Umbilical cord (tissue), 2 donors: ENCODE results near the gene AGBL2. TPM values are rescaled to one million over a fixed set of nuclear protein-coding genes. Genes with fewer than 3 reads are reported as not detected.
"Not testable (repeated sequence)": the region's sequence is repeated elsewhere in the genome, so short reads cannot be mapped to it uniquely, and the experiment has no call there.

Source experiments
- DNase-seq: peaks from one replicate; pipeline ENCODE4 v3.0.0-alpha.2; 2015; ENCODE audit warnings: low spot score
- total RNA-seq: library from RNA; depleted of rRNA; stranded (reverse); fragments of >200 nt; gene quantifications from one replicate; pipeline ENCODE4 v1.2.3, GENCODE V29; 2014; ENCODE audit warnings: low replicate concordance; ENCODE audit not compliant: insufficient read depth

The AGBL2 gene
- total RNA-seq, 1 donor from 2014 or later = 1.2 TPM

DNA sequence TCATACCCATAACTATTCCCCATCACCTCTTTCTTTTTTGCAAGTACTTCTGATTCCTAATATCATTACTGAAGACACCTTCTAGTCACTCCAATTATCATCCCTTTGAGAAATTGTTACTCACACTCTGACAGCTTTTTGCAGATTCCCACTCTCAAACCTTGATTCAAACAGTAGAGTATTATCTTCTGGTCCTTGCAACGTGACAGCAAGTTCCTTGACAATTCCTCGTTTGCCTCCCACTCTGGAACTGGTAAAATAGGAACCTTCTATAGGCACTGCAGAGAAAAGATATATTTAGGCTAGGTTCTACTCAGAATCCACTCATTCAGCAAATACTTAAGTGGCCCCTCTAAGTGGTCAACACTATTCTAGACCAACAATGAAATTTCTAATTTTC is 23.2 kb downstream of the AGBL2 start:
- DNase-seq = no peak

DNA sequence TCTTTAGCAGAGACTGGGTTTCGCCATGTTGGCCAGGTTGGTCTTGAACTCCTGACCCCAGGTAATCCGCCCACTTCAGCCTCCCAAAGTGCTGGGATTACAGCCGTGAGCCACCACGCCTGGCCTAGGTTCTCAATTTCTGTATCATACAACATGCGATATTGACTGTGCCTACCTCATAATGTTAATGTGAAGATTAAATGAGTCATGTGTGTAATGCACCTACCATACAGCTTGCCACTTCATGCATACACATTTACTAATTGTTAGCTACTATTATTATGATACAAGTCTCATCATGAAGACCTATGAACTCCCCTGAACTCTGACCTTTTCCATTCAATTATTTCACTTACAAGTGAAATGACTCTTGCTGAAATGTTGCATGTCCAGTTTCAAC is 25.7 kb downstream of the AGBL2 start:
- DNase-seq = no peak

DNA sequence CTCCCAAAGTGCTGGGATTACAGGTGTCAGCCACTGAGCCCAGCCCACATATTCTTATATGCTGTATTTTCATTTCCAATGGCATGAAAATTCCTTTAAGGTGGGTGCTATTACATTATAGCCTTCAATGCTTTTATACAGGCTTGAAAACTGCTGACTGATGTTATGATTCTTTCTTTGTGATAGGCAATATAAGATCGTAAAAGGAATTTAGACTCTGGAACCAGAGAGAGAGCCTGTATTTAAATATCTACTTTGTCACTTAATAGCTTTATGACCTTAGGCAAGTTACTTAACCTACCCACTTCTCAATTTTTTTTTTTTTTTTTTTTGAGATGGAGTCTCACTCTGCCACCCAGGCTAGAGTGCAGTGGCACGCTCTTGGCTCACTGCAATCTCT is 26.2 kb downstream of the AGBL2 start:
- DNase-seq = no peak

DNA sequence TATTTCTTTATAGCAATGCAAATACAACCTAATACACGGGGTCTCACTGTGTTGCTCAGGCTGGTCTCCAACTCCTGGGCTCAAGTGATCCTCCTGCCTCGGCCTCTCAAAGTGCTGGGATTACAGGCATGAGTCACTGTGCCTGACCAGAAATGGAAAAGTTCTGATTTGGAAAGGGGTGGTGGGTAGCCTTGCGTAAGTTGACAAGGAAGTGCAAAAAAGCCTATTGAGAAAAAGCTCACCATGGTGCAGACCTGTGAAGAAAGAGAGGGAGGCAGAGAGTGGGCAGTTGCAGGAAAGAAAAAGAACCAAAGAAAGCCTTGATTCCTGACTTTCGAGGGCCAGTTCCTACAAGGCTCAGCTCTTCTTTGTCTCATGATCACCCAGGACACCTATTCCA is 27.1 kb downstream of the AGBL2 start:
- no peak for DNase-seq

DNA sequence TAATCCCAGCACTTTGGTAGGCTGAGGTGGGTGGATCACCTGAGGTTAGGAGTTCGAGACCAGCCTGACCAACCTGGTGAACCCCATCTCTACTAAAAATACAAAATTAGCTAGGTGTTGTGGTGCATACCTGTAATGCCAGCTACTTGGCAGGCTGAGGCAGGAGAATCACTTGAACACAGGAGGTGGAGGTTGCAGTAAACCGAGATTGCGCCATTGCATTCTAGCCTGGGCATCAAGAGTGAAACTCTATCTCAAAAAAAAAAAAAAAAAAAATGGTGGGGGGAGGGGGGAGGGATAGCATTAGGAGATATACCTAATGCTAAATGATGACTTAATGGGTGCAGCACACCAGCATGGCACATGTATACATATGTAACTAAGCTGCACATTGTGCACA is 28.5 kb downstream of the AGBL2 start:
- DNase-seq = not testable (repeated sequence)

DNA sequence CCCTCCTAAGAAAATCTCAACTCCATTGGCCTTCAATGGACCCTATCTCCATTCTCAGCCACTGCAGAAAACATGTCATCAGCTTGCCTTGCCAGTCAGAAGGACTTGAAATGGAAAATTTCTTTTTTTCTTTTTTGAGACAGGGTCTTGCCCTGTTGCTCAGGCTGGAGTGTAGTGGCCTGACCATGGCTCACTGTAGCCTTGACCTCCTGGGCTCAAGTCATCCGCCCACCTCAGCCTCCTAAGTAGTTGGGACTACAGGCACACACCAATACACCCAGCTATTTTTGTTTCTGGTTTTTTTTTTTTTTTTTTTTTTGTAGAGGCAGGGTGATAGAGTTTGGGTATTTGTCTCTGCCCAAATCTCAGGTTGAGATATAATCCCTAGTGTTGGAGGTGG is 29.0 kb downstream of the AGBL2 start:
- DNase-seq = no peak

DNA sequence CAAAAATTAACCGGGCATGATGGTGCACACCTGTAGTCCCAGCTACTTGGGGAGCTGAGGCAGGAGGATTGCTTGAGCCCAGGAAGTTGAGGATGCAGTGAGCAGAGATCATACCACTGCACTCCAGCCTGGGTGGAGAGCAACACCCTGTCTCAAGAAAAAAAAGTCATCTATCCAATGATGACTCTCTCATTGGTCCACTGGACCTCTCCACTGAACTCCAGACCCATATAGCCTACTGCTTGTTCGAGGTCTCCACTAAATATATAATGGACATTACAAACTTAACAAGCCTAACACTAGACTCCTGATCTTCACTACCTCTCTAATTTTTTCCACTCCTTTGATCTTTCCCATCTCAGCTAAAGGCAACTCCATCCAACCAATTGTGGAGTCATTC is 39.3 kb downstream of the AGBL2 start:
- DNase-seq = no peak

DNA sequence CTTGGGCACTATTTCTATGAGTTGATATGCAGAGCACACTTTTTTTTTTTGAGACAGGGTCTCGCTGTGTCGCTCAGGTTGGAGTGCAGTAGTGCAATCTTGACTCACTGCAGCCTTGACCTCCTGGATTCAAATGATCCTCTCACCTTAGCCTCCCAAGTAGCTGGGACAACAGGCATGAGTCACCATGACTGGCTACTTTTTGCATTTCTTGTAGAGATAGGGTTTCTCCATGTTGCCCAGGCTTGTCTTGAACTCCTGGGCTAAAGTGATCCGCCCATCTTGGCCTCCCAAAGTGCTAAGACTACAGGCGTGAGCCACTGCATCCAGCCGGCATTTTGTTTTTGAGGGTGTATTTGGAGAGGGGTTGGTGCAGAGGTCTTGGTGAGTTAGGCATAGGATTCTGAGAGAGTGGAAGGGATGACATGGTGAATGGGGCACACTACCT is 42.9 kb downstream of the AGBL2 start:
- DNase-seq = no peak

DNA sequence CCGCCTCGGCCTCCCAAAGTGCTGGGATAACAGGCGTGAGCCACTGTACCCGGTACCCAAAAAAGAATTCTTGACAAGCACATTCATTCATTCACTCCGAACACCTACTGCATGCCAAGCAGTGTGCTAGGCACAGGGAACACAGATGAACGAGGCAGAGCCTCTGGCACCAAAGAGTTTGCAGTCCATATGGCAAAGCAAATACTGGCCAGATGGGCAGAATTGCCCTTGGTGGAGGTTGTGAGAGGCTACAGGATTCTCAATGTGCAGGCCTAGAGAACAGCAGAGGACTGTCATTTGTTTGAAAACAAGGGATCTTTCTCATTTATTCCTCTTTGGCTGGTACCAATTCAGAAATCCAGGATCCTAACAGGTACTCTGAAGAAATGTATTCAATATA is 45.3 kb downstream of the AGBL2 start:
- no peak for DNase-seq

DNA sequence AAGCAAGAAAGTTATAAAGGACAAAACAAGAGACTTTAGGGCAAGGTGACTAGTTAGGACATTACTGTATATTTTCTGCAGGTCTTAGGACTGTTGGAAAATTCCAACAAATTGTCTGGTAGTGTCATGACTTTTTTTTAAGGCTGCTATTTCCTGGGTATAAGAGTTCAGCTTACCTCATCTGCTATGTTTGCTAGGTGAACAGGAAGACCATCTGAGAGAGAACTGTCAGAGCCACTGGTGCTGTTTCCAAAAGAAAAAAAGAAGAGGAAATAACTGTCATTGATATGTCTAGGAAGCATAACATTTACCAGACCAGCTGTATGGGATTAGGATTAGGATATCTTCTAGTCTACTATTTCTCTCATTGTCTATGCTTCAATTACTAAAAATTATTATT is 46.5 kb downstream of the AGBL2 start:
- DNase-seq = no peak

DNA sequence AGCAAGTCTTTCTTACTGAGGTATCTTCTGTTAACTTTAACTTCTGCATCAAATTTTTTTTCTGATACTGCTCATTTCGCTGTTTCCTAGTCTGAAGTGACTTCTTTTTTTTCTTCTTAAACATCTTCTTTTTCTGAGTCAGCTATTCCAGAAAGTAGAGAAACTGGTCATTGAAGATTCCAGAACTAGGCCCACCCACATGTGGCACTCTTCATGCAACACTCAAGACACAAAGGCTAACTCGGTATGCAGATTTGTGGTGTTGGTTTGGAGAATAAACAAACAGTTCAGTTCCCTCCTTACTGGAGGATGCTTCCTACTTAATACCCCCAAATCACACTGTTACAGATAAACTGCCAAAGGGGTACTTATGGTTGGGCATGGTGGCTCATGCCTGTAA is 47.6 kb downstream of the AGBL2 start:
- peak; percentile 22 for DNase-seq

DNA sequence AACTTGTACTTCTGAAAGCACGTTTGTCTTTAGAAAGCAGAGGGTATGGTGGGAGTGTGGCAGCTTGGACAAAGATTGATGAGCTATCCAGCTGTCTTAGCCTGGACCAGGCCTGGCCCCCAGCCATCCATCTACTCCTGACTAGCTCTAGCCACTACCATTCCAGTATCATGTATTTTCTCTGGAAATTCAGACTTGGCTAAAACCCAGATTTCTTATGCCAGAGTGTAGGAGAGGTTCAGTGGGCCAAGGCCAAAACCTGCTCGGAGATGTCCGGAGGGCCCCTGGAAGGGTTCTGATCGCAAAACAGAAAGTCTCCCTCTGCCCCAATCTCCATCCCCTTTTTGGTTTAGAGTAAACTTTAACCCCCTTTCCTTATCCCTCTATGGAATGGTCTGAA is 48.0 kb downstream of the AGBL2 start:
- no peak for DNase-seq

DNA sequence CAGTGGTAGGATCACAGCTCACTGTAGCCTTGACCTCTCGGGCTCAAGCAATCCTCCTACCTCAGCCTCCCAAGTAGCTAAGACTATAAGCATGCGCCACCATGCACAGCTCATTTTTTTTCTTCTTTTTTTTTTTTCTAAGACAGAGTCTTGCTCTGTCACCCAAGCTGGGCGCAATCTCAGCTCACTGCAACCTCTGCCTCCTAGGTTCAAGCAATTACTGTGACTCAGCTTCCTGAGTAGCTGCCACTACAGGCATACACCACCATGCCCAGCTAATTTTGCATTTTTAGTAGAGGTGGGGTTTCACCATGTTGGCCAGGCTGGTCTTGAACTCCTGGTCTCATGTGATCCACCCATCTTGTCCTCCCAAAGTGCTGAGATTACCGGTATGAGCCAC is 50.2 kb downstream of the AGBL2 start:
- DNase-seq = not testable (repeated sequence)

DNA sequence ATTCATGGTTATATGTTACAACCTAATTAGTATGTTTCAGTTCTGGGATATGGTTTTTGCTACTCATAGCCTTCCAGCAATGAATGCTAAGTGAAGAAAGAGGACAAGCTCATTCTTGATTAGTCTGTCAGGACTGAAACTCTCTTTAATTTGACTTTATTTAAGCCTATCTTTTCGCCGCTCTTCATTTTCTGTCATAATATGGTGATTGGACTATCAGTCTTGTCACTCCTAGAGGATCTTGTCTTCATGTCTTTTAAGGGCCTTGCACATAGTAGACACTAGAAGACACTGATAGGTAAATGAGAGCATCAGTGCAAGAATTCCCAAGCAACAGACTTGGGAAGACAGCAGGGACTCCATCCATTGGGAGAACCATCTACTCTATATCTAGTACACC is 53.9 kb downstream of the AGBL2 start:
- DNase-seq = no peak

DNA sequence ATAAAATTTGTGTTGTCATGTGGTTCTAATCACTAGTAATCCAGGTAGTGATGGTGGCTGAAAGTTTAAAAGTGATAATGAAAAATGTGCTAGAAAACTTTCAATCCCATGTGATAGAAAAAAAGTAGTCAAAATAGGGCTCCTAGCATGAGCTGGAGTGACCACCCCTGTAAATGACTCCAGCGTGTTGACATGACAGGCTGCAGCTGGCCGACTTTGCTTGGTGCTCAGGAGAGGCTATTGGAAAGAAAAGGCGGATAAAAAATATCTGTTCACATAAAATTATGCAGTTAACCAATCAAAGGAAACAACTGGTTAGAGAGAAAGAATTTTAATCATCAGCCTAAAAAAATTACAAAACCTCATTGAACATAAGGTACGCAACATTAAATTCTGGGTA is 55.9 kb downstream of the AGBL2 start:
- DNase-seq = peak; percentile 35

DNA sequence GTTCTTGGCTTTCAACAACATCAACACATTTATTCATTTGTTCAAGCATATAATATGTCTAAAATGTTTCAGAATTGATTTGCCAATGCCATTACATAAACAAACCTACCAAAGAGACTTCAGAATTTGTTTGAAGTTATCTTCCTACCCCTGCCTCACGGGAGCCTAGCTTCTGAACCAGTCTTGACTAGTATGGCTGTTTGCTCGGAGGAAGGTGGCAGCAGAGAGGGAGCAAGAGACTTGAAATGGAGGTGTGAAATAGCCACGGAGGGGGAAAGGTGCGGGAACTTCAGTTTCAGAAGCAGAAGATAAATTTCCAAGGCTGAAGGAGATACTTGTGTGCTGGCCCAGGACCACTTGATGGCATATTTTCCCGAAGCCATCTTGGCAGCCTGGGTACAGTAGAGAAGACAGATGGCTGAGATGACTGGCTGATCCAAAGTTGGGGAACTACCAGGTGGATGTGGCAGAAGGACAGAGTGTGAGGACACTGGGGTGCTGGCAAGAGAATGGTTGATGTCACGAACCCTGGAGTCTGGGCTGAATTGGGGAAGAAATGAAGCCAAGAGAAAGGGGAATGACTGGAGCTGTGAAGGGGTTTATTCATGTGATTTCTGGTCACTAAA is 58.8 kb downstream of the AGBL2 start:
- DNase-seq = no peak

DNA sequence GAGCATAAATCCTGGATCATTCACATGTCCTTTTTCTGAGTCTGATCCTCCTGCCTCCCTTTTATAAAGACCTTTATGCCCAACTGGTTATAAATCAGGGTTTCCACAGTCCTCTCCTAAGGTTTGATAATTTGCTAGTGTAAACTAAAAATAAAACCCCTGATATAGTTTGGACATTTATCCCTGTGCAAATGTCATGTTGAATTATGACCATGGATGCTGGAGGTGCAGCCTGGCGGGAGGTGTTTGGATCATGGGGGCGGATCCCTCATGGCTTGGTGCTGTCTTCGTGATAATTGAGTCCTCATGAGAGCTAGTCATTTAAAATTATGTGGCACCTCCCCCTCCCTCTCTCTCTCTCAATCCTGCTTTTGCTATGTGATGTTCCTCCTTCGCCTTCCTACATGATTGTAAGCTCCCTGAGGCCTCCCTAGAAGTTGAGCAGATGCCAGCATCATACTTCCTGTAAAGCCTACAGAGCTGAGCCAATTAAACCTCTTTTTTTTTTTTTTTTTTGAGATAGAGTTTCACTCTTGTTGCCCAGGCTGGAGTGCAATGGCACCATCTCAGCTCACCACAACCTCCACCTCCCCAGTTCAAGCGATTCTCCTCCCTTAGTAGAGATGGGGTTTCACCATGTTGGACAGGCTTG is 63.2 kb downstream of the AGBL2 start:
- no peak for DNase-seq

DNA sequence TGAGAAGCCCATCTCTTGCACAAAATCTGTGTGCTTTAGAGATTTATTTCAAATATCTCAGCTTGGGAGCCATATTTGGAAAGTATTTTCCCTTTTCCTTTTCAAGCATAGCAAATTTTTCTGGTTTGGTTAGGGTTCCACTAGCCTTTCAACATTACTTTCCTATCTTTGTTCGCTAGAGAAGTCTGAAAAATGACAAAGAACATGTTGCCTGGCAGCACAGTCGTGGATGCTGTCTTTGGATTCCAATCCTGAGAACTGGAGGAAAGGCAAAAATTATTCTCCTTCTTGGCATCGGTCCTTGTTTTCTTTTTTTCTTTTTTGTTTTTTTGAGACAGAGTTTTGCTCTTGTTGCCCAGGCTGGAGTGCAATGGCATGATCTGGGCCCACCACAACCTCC is 65.9 kb downstream of the AGBL2 start:
- peak; percentile 31 for DNase-seq

DNA sequence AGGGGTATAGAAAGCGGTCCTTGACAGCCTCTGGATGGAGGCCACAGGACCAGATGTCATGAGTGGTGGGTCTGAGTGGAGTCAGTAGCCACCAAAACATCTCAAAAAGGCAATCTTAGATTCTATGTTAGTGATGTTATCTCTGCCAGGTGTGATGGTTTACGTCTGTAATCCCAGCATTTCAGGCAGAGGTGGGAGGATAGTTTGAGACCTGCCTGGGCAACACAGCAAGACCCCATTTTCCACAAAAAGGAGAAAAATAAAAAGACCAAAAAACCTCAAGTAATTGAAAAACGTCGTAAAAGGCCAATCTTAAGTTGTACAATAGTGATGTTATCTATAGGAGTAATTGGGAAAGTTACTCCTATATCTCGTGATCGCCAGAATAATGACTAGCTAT is 69.2 kb downstream of the AGBL2 start:
- DNase-seq = no peak

DNA sequence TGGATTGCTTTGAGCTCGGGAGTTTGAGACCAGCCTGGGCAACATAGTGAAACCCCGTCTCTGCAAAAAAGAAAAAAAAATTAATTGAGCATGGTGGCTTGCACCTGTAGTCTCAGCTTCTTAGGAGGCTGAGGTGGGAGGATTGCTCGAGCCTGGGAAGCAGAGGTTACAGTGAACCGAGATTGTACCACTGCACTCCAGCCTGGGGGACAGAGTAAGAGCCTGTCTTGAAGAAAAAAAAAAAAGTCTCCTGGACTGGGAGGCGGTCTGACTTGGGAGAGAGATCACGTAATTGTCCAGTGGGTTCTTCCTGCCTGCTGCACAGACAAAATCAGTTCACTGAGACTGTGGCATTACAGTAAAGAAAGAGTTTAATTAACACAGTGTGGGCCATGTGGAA is 69.7 kb downstream of the AGBL2 start:
- DNase-seq = no peak

DNA sequence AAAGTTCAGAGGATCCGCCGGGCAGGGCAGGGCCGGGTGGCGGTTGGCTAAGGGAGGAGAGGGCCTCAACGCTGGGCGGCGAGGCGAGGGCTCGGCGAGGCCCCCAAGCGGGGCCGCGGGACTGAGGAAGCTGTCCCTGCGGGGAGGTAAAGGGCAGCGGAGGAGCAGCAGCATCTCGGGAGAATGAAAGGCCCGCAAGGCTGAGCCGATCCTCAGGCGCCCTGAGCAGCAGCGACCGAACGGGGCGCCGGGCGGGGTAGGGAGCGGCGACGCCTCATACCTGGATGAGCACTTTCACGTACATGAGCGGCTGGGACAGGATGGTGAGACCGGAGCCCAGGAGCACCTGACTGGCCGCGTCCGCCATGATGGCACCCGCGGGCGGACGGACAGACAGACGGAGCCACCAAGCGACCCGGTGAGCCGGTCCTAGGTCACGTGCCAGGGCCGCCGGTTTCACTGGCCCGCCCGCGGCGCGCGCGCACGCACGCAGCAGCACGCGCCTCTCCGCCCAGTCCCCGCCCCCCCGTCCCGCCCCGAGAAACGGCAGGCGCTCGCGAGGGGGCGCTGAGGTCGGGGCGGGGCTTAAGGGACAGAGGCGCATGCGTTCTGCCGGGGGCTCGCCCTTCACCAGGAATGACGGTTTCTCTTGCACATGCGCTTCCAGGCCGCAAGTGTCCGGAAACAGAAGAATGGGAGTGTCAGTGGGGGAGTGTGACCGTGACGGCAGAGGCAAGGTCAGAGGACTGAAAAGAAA is 72.9 kb downstream of the AGBL2 start, which contains the start of gene MTCH2:
Gene MTCH2 (minus strand): TSS at position 461 of the 757 bp plus-strand sequence. CDS start 94 bp downstream, at position 367.
- peak; percentile 99 for DNase-seq

DNA sequence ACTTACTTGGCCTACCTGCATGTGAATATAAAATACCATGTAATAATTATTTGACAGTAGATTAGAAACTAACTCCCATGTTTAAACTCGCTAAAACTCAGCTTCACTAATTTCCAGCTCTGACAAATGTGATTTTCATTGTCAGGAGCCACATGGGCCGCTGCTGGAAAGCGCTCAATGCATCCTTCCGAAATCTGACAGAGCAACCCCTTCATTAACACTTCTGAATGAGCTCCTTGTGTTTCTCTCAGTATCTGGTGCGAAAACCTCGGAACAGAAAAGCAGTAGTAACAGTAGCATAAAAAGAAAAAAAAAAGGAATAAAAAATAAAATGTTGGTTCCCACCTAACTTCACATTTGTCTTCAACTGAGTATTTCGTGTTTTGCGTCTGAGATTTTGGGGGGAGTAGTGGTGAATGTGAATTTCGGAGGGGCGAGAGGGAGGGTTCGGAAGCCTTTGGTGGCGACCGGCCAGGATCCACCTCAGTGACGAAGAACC is 73.5 kb downstream of the AGBL2 start:
- DNase-seq = no peak

DNA sequence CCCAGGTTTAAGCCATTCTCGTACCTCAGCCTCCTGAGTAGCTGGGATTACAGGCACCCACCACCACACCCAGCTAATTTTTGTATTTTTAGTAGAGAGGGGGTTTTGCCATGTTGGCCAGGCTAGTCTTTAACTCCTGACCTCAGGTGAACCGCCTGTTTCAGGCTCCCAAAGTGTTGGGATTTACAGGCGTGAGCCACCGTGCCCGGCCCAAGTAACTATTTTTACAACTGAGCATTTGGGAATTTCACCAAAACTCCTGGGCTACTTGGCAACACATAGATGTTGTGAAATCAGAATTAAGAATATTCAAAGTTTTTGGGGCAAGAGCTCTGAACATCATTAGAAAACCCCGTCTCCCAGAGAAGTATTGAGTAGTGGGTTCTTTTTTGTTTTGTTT is 74.7 kb downstream of the AGBL2 start:
- not testable (repeated sequence) for DNase-seq
